WI38 (cell line): ENCODE results near the gene RSAD2.

Source experiments
- H3K4me3 ChIP-seq: 2 replicates; pipeline ENCODE4 v1.5.1; 2011; ENCODE audit warnings: low read depth, mild to moderate bottlenecking, control low read depth, low read length
- CTCF ChIP-seq: IDR thresholded peaks from 2 replicates; pipeline ENCODE4 v1.5.1; 2012; ENCODE audit warnings: low read depth, mild to moderate bottlenecking, control low read depth, low read length

RSAD2 gene

DNA sequence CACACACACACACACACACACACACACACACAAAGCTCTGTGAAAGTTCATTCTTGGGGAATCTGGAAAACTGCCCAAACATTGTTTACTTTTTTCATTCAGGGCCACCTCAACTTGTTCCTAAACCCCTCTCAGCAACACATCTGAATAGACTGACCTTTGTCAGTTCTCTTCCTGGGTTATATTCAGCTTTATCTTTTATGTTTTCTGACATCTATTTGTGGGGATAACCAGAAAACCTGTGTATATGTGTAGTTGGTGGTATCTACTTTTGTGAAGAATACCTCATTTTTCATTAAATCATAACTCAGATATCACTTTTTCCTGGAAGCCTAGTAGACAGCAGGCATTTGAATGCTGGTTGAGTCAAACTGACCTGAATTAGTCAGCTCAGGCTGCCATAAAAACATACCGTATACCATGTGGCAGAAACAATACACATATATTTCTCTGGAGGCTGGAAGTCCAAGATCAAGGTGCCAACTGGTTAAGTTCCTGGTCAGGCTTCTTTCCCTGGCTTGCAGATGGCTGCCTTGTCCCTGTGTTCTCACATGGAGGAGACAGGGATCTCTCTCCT, 28.7 kb downstream of the RSAD2 start:
- no peak overlapping the region for H3K4me3 ChIP-seq
- no peak for TF ChIP-seq CTCF

DNA sequence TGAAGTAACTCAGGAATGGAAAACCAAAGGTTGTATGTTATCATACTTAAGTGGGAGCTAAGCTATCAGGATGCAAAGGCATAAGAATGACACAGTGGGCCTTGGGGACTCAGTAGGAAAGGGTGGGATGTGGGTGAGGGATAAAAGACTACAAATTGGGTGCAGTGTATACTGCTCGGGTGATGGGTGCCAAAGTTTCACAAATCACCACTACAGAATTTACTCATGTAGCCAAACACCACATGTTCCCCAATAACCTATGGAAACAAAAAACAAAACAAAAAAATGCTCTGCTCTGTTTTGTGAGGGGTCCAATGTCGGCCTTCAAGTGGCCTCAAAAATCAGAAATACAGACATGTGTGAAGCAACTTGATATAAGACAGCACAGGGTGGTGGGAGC, 30.7 kb downstream of the RSAD2 start:
- TF ChIP-seq CTCF, result no peak

DNA sequence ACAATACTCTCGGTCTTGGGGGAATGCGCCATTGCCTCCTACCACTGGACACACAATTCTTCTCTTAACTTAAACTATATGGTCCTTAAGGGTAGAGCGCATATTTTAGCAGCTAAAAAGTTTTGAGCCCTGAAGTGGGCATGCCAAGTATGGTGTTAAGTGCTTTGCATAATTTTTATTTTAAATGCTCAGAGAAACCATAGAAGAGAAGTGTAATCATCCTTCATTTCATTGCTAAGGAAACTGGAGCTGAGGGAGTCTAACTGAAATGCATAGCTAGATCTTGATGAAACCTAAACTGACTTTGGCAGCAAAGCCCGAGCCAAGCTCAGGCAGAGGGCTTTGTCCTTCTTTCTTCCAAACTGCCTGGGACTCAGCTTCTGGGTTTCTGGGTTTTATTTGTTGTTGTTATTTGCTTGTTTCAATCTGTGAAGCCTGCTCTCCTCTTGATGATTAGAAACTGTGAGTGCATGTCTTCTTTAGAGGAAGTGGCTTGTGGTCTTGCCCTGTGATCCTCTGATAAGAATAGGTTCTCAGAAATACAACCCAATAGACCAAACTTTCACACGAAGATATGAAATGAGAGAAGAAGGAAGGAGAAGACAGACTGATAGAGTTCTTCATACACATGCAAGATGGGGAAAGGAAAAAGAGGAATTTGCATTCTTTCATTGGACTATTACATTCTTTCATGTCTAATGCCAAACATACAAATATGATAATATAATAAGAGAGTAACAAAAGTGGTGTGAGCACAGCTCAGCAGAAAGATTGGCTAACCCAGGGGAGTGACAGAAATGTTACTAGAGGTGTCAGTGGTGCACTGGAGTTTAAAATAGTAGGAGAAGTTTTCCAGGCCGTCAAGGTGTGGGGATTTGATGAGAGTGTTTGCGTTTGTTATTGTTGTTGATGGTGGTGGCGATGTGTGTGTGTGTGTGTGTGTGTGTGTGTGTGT, 32.1 kb downstream of the RSAD2 start:
- TF ChIP-seq CTCF, result no peak
- no peak overlapping the region for H3K4me3 ChIP-seq

More for the DNA sequence above, 30.7 kb downstream of the RSAD2 start:
- no peak overlapping the region for H3K4me3 ChIP-seq

DNA sequence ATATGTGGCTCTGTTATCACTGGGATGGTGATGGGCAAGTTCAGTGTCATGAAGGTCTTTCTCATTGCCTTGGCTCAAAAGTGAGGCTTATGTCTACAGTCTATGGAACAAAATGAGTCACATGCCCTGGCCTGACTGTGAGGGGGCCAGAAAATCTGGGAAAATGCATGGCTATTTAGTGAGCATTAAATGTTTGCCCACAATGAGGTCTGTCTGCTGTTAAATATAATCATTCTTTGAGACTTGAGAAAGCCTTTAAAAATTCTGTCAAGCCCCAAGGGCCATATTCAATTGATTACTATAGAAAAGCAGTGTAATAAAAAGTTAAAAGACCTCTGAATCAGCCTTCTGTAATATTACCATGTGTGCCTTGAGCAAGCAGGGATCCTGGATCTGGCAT, 34.1 kb downstream of the RSAD2 start:
- no peak overlapping the region for H3K4me3 ChIP-seq
- no peak for TF ChIP-seq CTCF

DNA sequence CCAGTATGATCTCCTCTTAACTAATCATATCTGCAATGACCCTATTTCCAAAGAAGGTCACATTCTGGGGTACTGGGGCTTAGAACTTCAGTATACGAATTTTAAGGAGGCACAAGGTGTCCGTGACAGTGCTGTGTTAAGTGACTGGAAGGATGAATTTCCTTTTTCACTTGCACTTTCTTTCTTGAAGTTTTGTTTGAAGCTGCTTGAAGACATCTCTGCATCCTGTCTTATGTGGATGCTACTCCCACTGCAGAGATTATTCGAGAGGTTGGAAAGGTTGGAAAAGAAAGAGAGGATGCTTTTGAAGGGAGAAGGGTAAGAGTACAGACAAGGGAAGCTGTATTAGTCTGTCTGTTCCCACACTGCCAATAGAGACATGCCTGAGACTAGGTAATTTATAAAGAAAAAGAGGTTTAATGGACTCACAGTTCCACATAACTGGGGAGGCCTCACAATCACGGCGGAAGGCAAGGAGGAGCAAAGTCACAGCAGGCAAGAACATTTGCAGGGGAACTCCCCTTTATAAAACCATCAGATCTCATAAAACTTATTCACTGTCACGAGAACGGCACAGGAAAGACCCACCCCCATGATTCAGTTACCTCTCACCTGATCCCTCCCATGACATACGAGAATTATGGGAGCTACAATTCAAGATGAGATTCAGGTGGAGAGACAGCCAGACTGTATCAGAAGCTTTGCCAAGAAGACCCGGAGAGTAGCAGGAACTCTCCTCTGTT, 36.0 kb downstream of the RSAD2 start:
- H3K4me3 ChIP-seq, result no peak overlapping the region
- TF ChIP-seq CTCF, result no peak

GRCh38 chr2:6914828-6915227, 37.3 kb downstream of the RSAD2 start:
- no peak overlapping the region for H3K4me3 ChIP-seq
- no peak for TF ChIP-seq CTCF
